ENCODE measurements around the gene SCUBE2.
"Not testable (repeated sequence)": the region's sequence is repeated elsewhere in the genome, so short reads cannot be mapped to it uniquely, and the experiment has no call there.

DNA sequence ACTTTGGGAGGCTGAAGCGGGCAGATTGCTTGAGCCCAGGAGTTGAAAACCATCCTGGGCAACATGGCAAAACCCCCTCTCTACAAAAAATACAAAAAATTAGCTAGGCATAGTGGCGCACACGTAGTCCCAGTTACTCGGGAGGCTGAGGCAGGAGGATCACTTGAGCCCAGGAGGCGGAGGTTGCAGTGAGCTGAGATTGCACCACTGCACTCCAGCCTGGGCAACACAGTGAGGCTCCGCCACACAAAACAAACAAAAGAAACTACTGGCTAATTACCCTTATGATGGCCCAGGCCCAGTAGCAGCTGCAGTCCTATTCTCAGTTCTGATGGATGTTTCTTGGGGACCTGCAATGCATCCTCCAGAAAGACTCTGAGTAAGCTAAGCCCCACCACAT is 104.6 kb downstream of the SCUBE2 start:
- TF ChIP-seq, protein P1, sequence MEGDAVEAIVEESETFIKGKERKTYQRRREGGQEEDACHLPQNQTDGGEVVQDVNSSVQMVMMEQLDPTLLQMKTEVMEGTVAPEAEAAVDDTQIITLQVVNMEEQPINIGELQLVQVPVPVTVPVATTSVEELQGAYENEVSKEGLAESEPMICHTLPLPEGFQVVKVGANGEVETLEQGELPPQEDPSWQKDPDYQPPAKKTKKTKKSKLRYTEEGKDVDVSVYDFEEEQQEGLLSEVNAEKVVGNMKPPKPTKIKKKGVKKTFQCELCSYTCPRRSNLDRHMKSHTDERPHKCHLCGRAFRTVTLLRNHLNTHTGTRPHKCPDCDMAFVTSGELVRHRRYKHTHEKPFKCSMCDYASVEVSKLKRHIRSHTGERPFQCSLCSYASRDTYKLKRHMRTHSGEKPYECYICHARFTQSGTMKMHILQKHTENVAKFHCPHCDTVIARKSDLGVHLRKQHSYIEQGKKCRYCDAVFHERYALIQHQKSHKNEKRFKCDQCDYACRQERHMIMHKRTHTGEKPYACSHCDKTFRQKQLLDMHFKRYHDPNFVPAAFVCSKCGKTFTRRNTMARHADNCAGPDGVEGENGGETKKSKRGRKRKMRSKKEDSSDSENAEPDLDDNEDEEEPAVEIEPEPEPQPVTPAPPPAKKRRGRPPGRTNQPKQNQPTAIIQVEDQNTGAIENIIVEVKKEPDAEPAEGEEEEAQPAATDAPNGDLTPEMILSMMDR (conservative IDR thresholded peaks at IDR 0.05 in 1 of 2, IDR thresholded peaks at IDR 0.05 in 1 of 2; ENCODE audit: low read depth in 1 of 2, low read length in 2 of 2), result not testable (repeated sequence)
- not testable (repeated sequence) for TF ChIP-seq EZH2 (IDR thresholded peaks at IDR 0.05; ENCODE audit: low read length, missing control alignments)
